Smooth muscle cell (in vitro differentiated cells): ENCODE results near the gene WASF3. TPM values are rescaled to one million over a fixed set of nuclear protein-coding genes. Genes with fewer than 3 reads are reported as not detected.

Source experiments
- DNase-seq: peaks from one replicate; lab custom pipeline; 2025; ENCODE audit not compliant: unreplicated experiment; lab: John Stamatoyannopoulos, UW
- H2AFZ ChIP-seq: fragments of 200-600 bp; sonication (generic); 2 replicates; pipeline ENCODE4 v1.6.0; 2016; ENCODE audit warnings: antibody characterized with exemption, low read depth, mild to moderate bottlenecking
- H3F3A ChIP-seq: fragments of 200-600 bp; sonication (generic); 2 replicates; pipeline ENCODE4 v1.6.0; 2017; ENCODE audit warnings: antibody characterized with exemption, low read depth
- H3K27ac ChIP-seq: fragments of 200-600 bp; sonication (generic); 2 replicates; pipeline ENCODE4 v1.5.1; 2016; ENCODE audit warnings: low read depth, mild to moderate bottlenecking
- H3K27me3 ChIP-seq: fragments of 200-600 bp; sonication (generic); 2 replicates; pipeline ENCODE4 v1.6.1; 2016; ENCODE audit warnings: low read depth, mild to moderate bottlenecking
- H3K36me3 ChIP-seq: fragments of 200-600 bp; sonication (generic); 2 replicates; pipeline ENCODE4 v1.5.1; 2016; ENCODE audit warnings: low read depth
- H3K4me1 ChIP-seq: fragments of 200-600 bp; sonication (generic); 2 replicates; pipeline ENCODE4 v1.5.1; 2016; ENCODE audit warnings: low read depth
- H3K4me2 ChIP-seq: fragments of 200-600 bp; sonication (generic); 2 replicates; pipeline ENCODE4 v1.6.0; 2016; ENCODE audit warnings: mild to moderate bottlenecking
- H3K4me3 ChIP-seq: fragments of 200-600 bp; sonication (generic); 2 replicates; pipeline ENCODE4 v1.5.1; 2016; ENCODE audit warnings: mild to moderate bottlenecking
- H3K79me2 ChIP-seq: fragments of 200-600 bp; sonication (generic); 2 replicates; pipeline ENCODE4 v1.6.0; 2016; ENCODE audit warnings: low read depth, mild to moderate bottlenecking
- H3K9ac ChIP-seq: fragments of 200-600 bp; sonication (generic); 2 replicates; pipeline ENCODE4 v1.6.0; 2016; ENCODE audit warnings: low read depth
- H3K9me3 ChIP-seq: fragments of 200-600 bp; sonication (generic); replicated peaks from 2 replicates; pipeline ENCODE4 v1.5.1; 2016; ENCODE audit warnings: low read depth
- H4K20me1 ChIP-seq: fragments of 200-600 bp; sonication (generic); 2 replicates; pipeline ENCODE4 v1.6.0; 2016; ENCODE audit warnings: low read depth
- CTCF ChIP-seq: fragments of 200-600 bp; sonication (generic); IDR thresholded peaks from 2 replicates; pipeline ENCODE4 v1.5.1; 2017; ENCODE audit warnings: borderline replicate concordance, mild to moderate bottlenecking, antibody characterized with exemption; ENCODE audit not compliant: insufficient read depth, poor library complexity, severe bottlenecking
- WGBS: methylation state at CpG from one replicate; pipeline ENCODE4 v1.1.7; 2016; ENCODE audit warnings: low lambda C conversion rate; 5-methylcytosine and 5-hydroxymethylcytosine counted together
- polyA plus RNA-seq: library from polyadenylated mRNA; unstranded; fragments of >200 nt; fragmentation: Nextera tagmentation; extraction: Ambion mirVana; gene quantifications from 2 replicates; pipeline ENCODE4 v1.2.1, GENCODE V29; 2016
- total RNA-seq: library from RNA; depleted of rRNA; stranded (reverse); fragments of >200 nt; gene quantifications from 2 replicates; pipeline ENCODE4 v1.2.3, GENCODE V29; 2014

Gene WASF3
- total and polyA plus RNA-seq, 2 experiments from 2014 or later: 4.0 to 5.8 TPM

GRCh38 chr13:26695360-26695705, 137.8 kb downstream of the WASF3 start:
- Histone ChIP-seq H2AFZ (no peak overlapping the region), H3K36me3 (no peaks in the 10 kb centered on the region), H3K4me3 (no peak overlapping the region), H3K79me2 (no peaks in the 10 kb centered on the region), H3K4me2 (no peak overlapping the region), H3K9ac (no peak overlapping the region), H3K27ac (no peak overlapping the region), H3K4me1 (no peaks in the 10 kb centered on the region), H3K27me3 (no peaks in the 10 kb centered on the region), H3K9me3 (no peaks in the 10 kb centered on the region), H4K20me1 (no peaks in the 10 kb centered on the region), H3F3A (no peaks in the 10 kb centered on the region)
- no peak for TF ChIP-seq CTCF
- no peak for DNase-seq
- 92% methylated on average over 9 of the region's 9 CpGs for WGBS

GRCh38 chr13:26695891-26696311, 138.4 kb downstream of the WASF3 start:
- 83% methylated on average over 14 of the region's 15 CpGs for WGBS
- no peak overlapping the region for H3K4me3 ChIP-seq

GRCh38 chr13:26697069-26697955, 139.8 kb downstream of the WASF3 start:
- no peak for TF ChIP-seq CTCF
- no peaks in the 10 kb centered on the region for H3K27me3 ChIP-seq
- H3K27ac ChIP-seq: no peak overlapping the region
- H2AFZ ChIP-seq: no peak overlapping the region
- H3K9me3 ChIP-seq: no peaks in the 10 kb centered on the region
- no peaks in the 10 kb centered on the region for H3K4me1 ChIP-seq
- no peaks in the 10 kb centered on the region for H3K36me3 ChIP-seq
- H3K9ac ChIP-seq: no peak overlapping the region
- WGBS: 95% methylated on average over 21 of the region's 21 CpGs
- no peak overlapping the region for H3K4me3 ChIP-seq
- no peaks in the 10 kb centered on the region for H3K79me2 ChIP-seq
- DNase-seq: no peak
- no peak overlapping the region for H3K4me2 ChIP-seq
- no peaks in the 10 kb centered on the region for H3F3A ChIP-seq
- H4K20me1 ChIP-seq: no peaks in the 10 kb centered on the region

More at GRCh38 chr13:26695891-26696311, 138.4 kb downstream of the WASF3 start:
- no peaks in the 10 kb centered on the region for H3K9me3 ChIP-seq
- H2AFZ ChIP-seq: no peak overlapping the region
- no peak overlapping the region for H3K4me2 ChIP-seq
- no peaks in the 10 kb centered on the region for H3K79me2 ChIP-seq
- no peaks in the 10 kb centered on the region for H3K4me1 ChIP-seq
- H3F3A ChIP-seq: no peaks in the 10 kb centered on the region
- H3K27ac ChIP-seq: no peak overlapping the region
- no peak for DNase-seq
- H3K9ac ChIP-seq: no peak overlapping the region
- H4K20me1 ChIP-seq: no peaks in the 10 kb centered on the region
- no peaks in the 10 kb centered on the region for H3K36me3 ChIP-seq
- TF ChIP-seq CTCF: no peak
- H3K27me3 ChIP-seq: no peaks in the 10 kb centered on the region
